K562 (cell line): Measurements from ENCODE around the gene RTCA. TPM values are rescaled to one million over a fixed set of nuclear protein-coding genes. Genes with fewer than 3 reads are reported as not detected.

ENCODE experiments used
- NCOA2 ChIP-seq, 2 experiments: fragments of 450-650 bp; IDR thresholded peaks; 2 replicates each; pipeline ENCODE4 v1.6.1; 2018; ENCODE audit warnings: mild to moderate bottlenecking in 2 of 2, moderate library complexity in 1 of 2; ENCODE audit not compliant: partially characterized antibody in 2 of 2
- polyA plus RNA-seq, 8 experiments: library from polyadenylated mRNA; depleted of rRNA in 4 of 8; stranded (reverse) in 5 of 8; unstranded in 3 of 8; fragments of >200 nt; fragmentation: Nextera tagmentation in 2 of 8; fragmentation: Illumina TruSeq in 1 of 8; extraction: Ambion mirVana in 2 of 8; extraction: Trizol in 1 of 8; gene quantifications; 2 replicates each; pipeline versions ENCODE4 v1.2.1 to v1.2.3, GENCODE V29; 2011 to 2014; ENCODE audit warnings: inconsistent platforms in 1 of 8, missing spikeins in 1 of 8
- total RNA-seq, 7 experiments: library from RNA; depleted of rRNA in 6 of 7; stranded (reverse); fragments of >200 nt in 6 of 7; fragmentation: Illumina TruSeq in 2 of 7; extraction: Trizol in 2 of 7; gene quantifications; 2 replicates each; pipeline versions ENCODE4 v1.2.1 to v1.2.3, GENCODE V29; 2011 to 2021; ENCODE audit warnings: low replicate concordance in 1 of 7
- TF ChIP-seq, protein P1 (sequence below), 2 experiments: fragments of 450-650 bp; formaldehyde crosslinking in 1 of 2; IDR thresholded peaks; 2 replicates each; pipeline versions ENCODE4 v1.4.0 to v1.6.1; 2014 to 2020; ENCODE audit warnings: mild to moderate bottlenecking in 2 of 2, borderline replicate concordance in 1 of 2, low read depth in 1 of 2

RTCA gene
- total and polyA plus RNA-seq, 9 of the 15 experiments (the other 6 are each of a cell fraction or from before 2014, with no cell fraction given) = 11.6 to 57.2 (median 43.2) TPM

DNA sequence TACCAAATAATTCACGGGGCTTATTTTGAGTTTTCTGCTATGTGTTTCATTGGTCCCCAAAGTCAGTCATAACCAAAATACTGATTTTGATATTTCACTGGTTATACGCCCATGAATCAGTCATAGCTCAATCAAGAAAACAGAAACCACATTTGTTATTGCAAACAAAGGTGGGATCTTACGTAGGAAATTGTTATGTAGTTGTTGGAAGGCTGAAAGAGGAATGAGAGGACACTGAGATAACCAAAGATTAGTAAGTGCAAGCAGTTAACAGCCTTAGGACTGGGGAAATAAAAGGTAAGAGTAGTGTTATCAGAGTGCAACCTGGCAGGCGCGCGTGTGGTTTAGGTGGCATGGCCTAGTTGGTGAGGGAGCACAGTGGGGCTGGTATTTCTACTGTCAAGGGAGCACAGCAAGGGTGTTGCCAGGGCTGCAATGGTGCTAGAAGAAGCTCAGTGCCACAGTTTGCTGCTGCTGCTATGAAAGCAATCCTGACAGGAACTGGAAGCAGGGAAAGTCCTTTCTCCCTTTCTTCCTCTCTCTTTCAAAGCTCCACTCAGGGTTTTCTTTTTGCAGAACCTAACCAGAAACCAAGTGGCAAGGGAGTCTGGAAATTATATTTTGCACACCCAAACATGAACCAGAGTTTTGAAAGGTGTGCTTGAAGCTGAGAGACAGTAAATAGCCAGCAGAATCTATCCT lies 33.7 kb downstream of the RTCA start (continued):
- TF ChIP-seq, protein P1, sequence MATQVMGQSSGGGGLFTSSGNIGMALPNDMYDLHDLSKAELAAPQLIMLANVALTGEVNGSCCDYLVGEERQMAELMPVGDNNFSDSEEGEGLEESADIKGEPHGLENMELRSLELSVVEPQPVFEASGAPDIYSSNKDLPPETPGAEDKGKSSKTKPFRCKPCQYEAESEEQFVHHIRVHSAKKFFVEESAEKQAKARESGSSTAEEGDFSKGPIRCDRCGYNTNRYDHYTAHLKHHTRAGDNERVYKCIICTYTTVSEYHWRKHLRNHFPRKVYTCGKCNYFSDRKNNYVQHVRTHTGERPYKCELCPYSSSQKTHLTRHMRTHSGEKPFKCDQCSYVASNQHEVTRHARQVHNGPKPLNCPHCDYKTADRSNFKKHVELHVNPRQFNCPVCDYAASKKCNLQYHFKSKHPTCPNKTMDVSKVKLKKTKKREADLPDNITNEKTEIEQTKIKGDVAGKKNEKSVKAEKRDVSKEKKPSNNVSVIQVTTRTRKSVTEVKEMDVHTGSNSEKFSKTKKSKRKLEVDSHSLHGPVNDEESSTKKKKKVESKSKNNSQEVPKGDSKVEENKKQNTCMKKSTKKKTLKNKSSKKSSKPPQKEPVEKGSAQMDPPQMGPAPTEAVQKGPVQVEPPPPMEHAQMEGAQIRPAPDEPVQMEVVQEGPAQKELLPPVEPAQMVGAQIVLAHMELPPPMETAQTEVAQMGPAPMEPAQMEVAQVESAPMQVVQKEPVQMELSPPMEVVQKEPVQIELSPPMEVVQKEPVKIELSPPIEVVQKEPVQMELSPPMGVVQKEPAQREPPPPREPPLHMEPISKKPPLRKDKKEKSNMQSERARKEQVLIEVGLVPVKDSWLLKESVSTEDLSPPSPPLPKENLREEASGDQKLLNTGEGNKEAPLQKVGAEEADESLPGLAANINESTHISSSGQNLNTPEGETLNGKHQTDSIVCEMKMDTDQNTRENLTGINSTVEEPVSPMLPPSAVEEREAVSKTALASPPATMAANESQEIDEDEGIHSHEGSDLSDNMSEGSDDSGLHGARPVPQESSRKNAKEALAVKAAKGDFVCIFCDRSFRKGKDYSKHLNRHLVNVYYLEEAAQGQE (IDR thresholded peaks at IDR 0.05; ENCODE audit: borderline replicate concordance) = no peak
- TF ChIP-seq, protein P1 (CRISPR knock-in tag; IDR thresholded peaks at IDR 0.05; ENCODE audit: low read depth) = no peak
- TF ChIP-seq NCOA2 (IDR thresholded peaks at IDR 0.05; ENCODE audit: partially characterized antibody in 2 of 2) = no peak
